HepG2 (cell line): Measurements from ENCODE around the gene SULT1C4. TPM values are rescaled to one million over a fixed set of nuclear protein-coding genes. Genes with fewer than 3 reads are reported as not detected.

ENCODE experiments used
- ARID3A ChIP-seq: IDR thresholded peaks from 2 replicates; pipeline ENCODE4 v1.6.1; 2012; ENCODE audit warnings: low read depth, low read length, improper control_type of control experiment
- CREB1 ChIP-seq, 2 experiments: fragments of 450-650 bp in 1 of 2; IDR thresholded peaks; 2 replicates each; pipeline ENCODE4 v1.6.1; 2016 to 2017; ENCODE audit warnings: control low read depth in 1 of 2, mild to moderate bottlenecking in 1 of 2, missing compliant biosample characterization in 1 of 2, missing genetic modification characterization in 1 of 2
- FOXK2 ChIP-seq: fragments of 450-650 bp; IDR thresholded peaks from 2 replicates; pipeline ENCODE4 v1.6.1; 2016
- HMGXB4 ChIP-seq, 2 experiments: sonication (generic) in 1 of 2; formaldehyde crosslinking in 1 of 2; IDR thresholded peaks; 2 replicates each; pipeline versions ENCODE4 v1.4.0 to v1.6.1; 2018 to 2020; ENCODE audit warnings: missing genetic modification reagents in 2 of 2, borderline replicate concordance in 1 of 2, low read depth in 1 of 2, mild to moderate bottlenecking in 1 of 2, missing biosample characterization in 1 of 2
- IRF9 ChIP-seq: sonication (generic); formaldehyde crosslinking; IDR thresholded peaks from 2 replicates; pipeline ENCODE4 v1.8.0; 2022; ENCODE audit warnings: missing genetic modification reagents, mild to moderate bottlenecking, borderline replicate concordance
- KDM1A ChIP-seq: IDR thresholded peaks from 2 replicates; pipeline ENCODE4 v1.6.1; 2016; ENCODE audit warnings: missing compliant biosample characterization
- MEF2D ChIP-seq: sonication (generic); formaldehyde crosslinking; IDR thresholded peaks from 2 replicates; pipeline ENCODE4 v1.5.1; 2020; ENCODE audit warnings: mild to moderate bottlenecking, missing genetic modification reagents
- NCOA2 ChIP-seq: sonication (generic); formaldehyde crosslinking; IDR thresholded peaks from 2 replicates; pipeline ENCODE4 v1.8.0; 2022; ENCODE audit warnings: inconsistent platforms
- NFE2L2 ChIP-seq: fragments of 150-350 bp; IDR thresholded peaks from 2 replicates; pipeline ENCODE4 v1.6.1; 2014; ENCODE audit warnings: low read length
- PPARG ChIP-seq: conservative IDR thresholded peaks from 2 replicates; pipeline ENCODE4 v1.6.1; 2016; ENCODE audit warnings: missing biosample characterization, missing genetic modification reagents
- TCF7 ChIP-seq: sonication (generic); IDR thresholded peaks from 2 replicates; pipeline ENCODE4 v1.6.1; 2016; ENCODE audit warnings: antibody characterized with exemption, low read depth
- TEAD3 ChIP-seq: optimal IDR thresholded peaks from 2 replicates; pipeline ENCODE3; 2016; ENCODE audit warnings: borderline replicate concordance
- U2AF2 ChIP-seq: fragments of 200-400 bp; formaldehyde crosslinking; IDR thresholded peaks from 2 replicates; pipeline ENCODE4 v1.6.1; 2017; ENCODE audit warnings: low read depth, mild to moderate bottlenecking, low read length
- ZFP36L1 ChIP-seq: sonication (generic); formaldehyde crosslinking; IDR thresholded peaks from 2 replicates; pipeline ENCODE4 v1.8.0; 2022; ENCODE audit warnings: mild to moderate bottlenecking, missing genetic modification reagents, moderate library complexity
- ZMAT3 ChIP-seq: sonication (generic); formaldehyde crosslinking; conservative IDR thresholded peaks from 2 replicates; pipeline ENCODE4 v1.7.0; 2021; ENCODE audit warnings: missing genetic modification reagents
- ZMYM4 ChIP-seq: sonication (generic); formaldehyde crosslinking; IDR thresholded peaks from 2 replicates; pipeline ENCODE4 v1.8.1; 2023; ENCODE audit warnings: mild to moderate bottlenecking, missing genetic modification reagents
- ZNF225 ChIP-seq: sonication (generic); formaldehyde crosslinking; IDR thresholded peaks from 2 replicates; pipeline ENCODE4 v1.4.0; 2020; ENCODE audit warnings: mild to moderate bottlenecking, missing genetic modification reagents
- ZNF431 ChIP-seq: sonication (generic); formaldehyde crosslinking; IDR thresholded peaks from 2 replicates; pipeline ENCODE4 v1.9.0; 2022; ENCODE audit warnings: missing genetic modification reagents, low read depth, mild to moderate bottlenecking, borderline replicate concordance
- ZNF558 ChIP-seq: sonication (generic); formaldehyde crosslinking; IDR thresholded peaks from 2 replicates; pipeline ENCODE4 v1.9.0; 2022; ENCODE audit warnings: mild to moderate bottlenecking, missing genetic modification reagents, borderline replicate concordance
- ZNF563 ChIP-seq: sonication (generic); formaldehyde crosslinking; IDR thresholded peaks from 2 replicates; pipeline ENCODE4 v1.8.0; 2022; ENCODE audit warnings: mild to moderate bottlenecking, moderate library complexity, missing genetic modification reagents
- ZNF614 ChIP-seq: IDR thresholded peaks from 2 replicates; pipeline ENCODE4 v1.6.1; 2018; ENCODE audit warnings: missing biosample characterization, missing genetic modification reagents, inconsistent platforms, borderline replicate concordance
- ZNF737 ChIP-seq: sonication (generic); formaldehyde crosslinking; IDR thresholded peaks from 2 replicates; pipeline ENCODE4 v1.5.0; 2020; ENCODE audit warnings: missing genetic modification reagents, mild to moderate bottlenecking, borderline replicate concordance
- ZNF784 ChIP-seq: sonication (generic); formaldehyde crosslinking; IDR thresholded peaks from 2 replicates; pipeline ENCODE4 v1.5.1; 2020; ENCODE audit warnings: missing genetic modification reagents, mild to moderate bottlenecking, borderline replicate concordance
- ZNF788 ChIP-seq: sonication (generic); formaldehyde crosslinking; IDR thresholded peaks from 2 replicates; pipeline ENCODE4 v1.5.0; 2020; ENCODE audit warnings: mild to moderate bottlenecking, missing genetic modification reagents, borderline replicate concordance
- polyA plus RNA-seq, 8 experiments: library from polyadenylated mRNA; depleted of rRNA in 3 of 8; stranded (reverse) in 7 of 8; unstranded in 1 of 8; fragments of >200 nt; fragmentation: Illumina TruSeq in 4 of 8; extraction: Trizol in 4 of 8; gene quantifications; 2 replicates each; pipeline versions ENCODE4 v1.2.1 to v1.2.3, GENCODE V29; 2011 to 2016; ENCODE audit warnings: low read depth in 4 of 8, missing spikeins in 1 of 8, mixed read lengths in 1 of 8; ENCODE audit not compliant: insufficient read depth in 1 of 8
- total RNA-seq, 5 experiments: library from RNA; depleted of rRNA; stranded (reverse); fragments of >200 nt; fragmentation: Illumina TruSeq; extraction: Trizol; gene quantifications; 2 replicates each; pipeline ENCODE4 v1.2.3, GENCODE V29; 2016; ENCODE audit warnings: low read depth in 1 of 5

Gene SULT1C4
- total and polyA plus RNA-seq, 2 of the 13 experiments (the other 11 are each of a cell fraction or from before 2014, with no cell fraction given), result 1.3 to 8.6 TPM

- TF ChIP-seq ARID3A (no peak; the same call in 1 of the 2 replicates), KDM1A (peak; percentile 92), ZNF563 (CRISPR knock-in tag) (no peak), NFE2L2 (peak; percentile 29; the same call in 1 of the 2 replicates), PPARG (CRISPR knock-in tag) (peak; percentile 43; the same call in 1 of the 2 replicates), FOXK2 (no peak), MEF2D (no peak), U2AF2 (no peak), ZNF614 (peak; percentile 87; the same call in 1 of the 2 replicates), CREB1 (IDR thresholded peaks at IDR 0.05) (peak; percentile 48; the same call in 1 of the 2 replicates), CREB1 (CRISPR knock-in tag; IDR thresholded peaks at IDR 0.05) (peak; percentile 63), HMGXB4 (CRISPR knock-in tag; IDR thresholded peaks at IDR 0.05; ENCODE audit: borderline replicate concordance in 1 of 2, low read depth in 1 of 2) (peak; percentile 14 to 50; a peak in 1 of 4 replicates), ZFP36L1 (no peak), ZNF784 (0 out of 2 replicates have a peak, but pooled peaks have one; percentile 71), ZNF431 (CRISPR knock-in tag) (peak; percentile 53; the same call in 1 of the 2 replicates), ZNF225 (CRISPR knock-in tag) (peak; percentile 54; the same call in 1 of the 2 replicates), NCOA2 (CRISPR knock-in tag) (peak; percentile 46; the same call in 1 of the 2 replicates), TCF7 (peak; percentile 47; the same call in 1 of the 2 replicates), ZNF788 (CRISPR knock-in tag) (peak; percentile 90; the same call in 1 of the 2 replicates), ZNF737 (CRISPR knock-in tag) (peak; percentile 21; the same call in 1 of the 2 replicates), TEAD3 (CRISPR knock-in tag) (peak; percentile 98), ZMAT3 (CRISPR knock-in tag) (peak; percentile 55; the same call in 1 of the 2 replicates), ZNF558 (peak; percentile 75; the same call in 1 of the 2 replicates), ZMYM4 (CRISPR knock-in tag) (peak; percentile 87), IRF9 (CRISPR knock-in tag) (peak; percentile 62; the same call in 1 of the 2 replicates)
Measured at GRCh38 chr2:108423502-108424251, 45.9 kb downstream of the SULT1C4 start (continued).
